Measurements from ENCODE around the gene SMNDC1.

Gene SMNDC1

DNA sequence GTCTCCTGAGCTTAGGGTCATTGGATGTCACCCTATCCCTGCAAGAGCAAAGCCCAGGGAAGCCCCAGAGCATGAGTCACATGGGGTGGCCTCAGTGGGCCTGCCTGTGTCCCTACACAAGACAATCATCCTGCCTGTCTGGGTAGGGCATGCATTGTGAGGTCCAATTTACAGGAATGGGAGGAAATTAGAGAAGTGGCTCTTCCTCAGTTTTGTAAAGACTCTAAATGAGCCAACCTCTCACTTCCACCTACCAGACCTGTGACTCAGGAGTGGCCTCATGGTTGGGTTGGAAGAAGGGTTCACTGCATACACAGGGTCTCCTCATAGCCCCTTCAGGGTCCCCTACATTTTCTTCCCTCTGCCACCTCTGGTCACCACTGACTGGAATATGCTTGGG lies 43.6 kb upstream of the SMNDC1 start:
- Histone ChIP-seq H3K4me1 (ENCODE audit: control insufficient read depth, low read length) (peaks cover 17% of the 10 kb centered on the region), H3K4me3 (ENCODE audit: low read length) (no peak overlapping the region), H3K27me3 (ENCODE audit: control insufficient read depth, low read length) (peaks cover 3% of the 10 kb centered on the region; the same call in 1 of the 2 replicates), H3K4me2 (ENCODE audit: low read length) (no peak overlapping the region), H3K36me3 (ENCODE audit: control insufficient read depth, low read length) (no peaks in the 10 kb centered on the region), H3K79me2 (ENCODE audit: control insufficient read depth, low read length) (no peaks in the 10 kb centered on the region), H3F3A (ENCODE audit: control insufficient read depth, insufficient read depth) (no peaks in the 10 kb centered on the region), H3K27ac (ENCODE audit: low read depth, low read length) (no peak overlapping the region), H4K20me1 (ENCODE audit: control insufficient read depth, insufficient read depth, low read depth, low read length) (no peaks in the 10 kb centered on the region), H3K9me3 (ENCODE audit: control insufficient read depth, insufficient read depth, low read length) (no peaks in the 10 kb centered on the region), H3K9me2 (replicated peaks; ENCODE audit: control insufficient read depth, low read length) (no peaks in the 10 kb centered on the region)
- TF ChIP-seq, protein P1, sequence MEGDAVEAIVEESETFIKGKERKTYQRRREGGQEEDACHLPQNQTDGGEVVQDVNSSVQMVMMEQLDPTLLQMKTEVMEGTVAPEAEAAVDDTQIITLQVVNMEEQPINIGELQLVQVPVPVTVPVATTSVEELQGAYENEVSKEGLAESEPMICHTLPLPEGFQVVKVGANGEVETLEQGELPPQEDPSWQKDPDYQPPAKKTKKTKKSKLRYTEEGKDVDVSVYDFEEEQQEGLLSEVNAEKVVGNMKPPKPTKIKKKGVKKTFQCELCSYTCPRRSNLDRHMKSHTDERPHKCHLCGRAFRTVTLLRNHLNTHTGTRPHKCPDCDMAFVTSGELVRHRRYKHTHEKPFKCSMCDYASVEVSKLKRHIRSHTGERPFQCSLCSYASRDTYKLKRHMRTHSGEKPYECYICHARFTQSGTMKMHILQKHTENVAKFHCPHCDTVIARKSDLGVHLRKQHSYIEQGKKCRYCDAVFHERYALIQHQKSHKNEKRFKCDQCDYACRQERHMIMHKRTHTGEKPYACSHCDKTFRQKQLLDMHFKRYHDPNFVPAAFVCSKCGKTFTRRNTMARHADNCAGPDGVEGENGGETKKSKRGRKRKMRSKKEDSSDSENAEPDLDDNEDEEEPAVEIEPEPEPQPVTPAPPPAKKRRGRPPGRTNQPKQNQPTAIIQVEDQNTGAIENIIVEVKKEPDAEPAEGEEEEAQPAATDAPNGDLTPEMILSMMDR (IDR thresholded peaks at IDR 0.05; ENCODE audit: low read depth, low read length, poor library complexity, severe bottlenecking) = no peak
- TF ChIP-seq EZH2phosphoT487 (IDR thresholded peaks at IDR 0.05; ENCODE audit: borderline replicate concordance, low read length) = no peak

- no peak overlapping the region for H3K4me2 ChIP-seq (ENCODE audit: low read length)
- H3K36me3 ChIP-seq (ENCODE audit: control insufficient read depth, low read length) = no peaks in the 10 kb centered on the region
- no peaks in the 10 kb centered on the region for H3F3A ChIP-seq (ENCODE audit: control insufficient read depth, insufficient read depth)
- H3K27me3 ChIP-seq (ENCODE audit: control insufficient read depth, low read length) = peaks cover 15% of the 10 kb centered on the region; the same call in 1 of the 2 replicates
- H3K9me3 ChIP-seq (ENCODE audit: control insufficient read depth, insufficient read depth, low read length) = no peaks in the 10 kb centered on the region
- H3K4me3 ChIP-seq (ENCODE audit: low read length) = no peak overlapping the region
- H4K20me1 ChIP-seq (ENCODE audit: control insufficient read depth, insufficient read depth, low read depth, low read length) = no peaks in the 10 kb centered on the region
- H3K4me1 ChIP-seq (ENCODE audit: control insufficient read depth, low read length) = peaks cover 14% of the 10 kb centered on the region
- H3K9me2 ChIP-seq (replicated peaks; ENCODE audit: control insufficient read depth, low read length) = no peaks in the 10 kb centered on the region
- no peaks in the 10 kb centered on the region for H3K79me2 ChIP-seq (ENCODE audit: control insufficient read depth, low read length)
- TF ChIP-seq, protein P1 (IDR thresholded peaks at IDR 0.05; ENCODE audit: low read depth, low read length, poor library complexity, severe bottlenecking) = no peak
- TF ChIP-seq EZH2phosphoT487 (IDR thresholded peaks at IDR 0.05; ENCODE audit: borderline replicate concordance, low read length) = no peak
- no peak overlapping the region for H3K27ac ChIP-seq (ENCODE audit: low read depth, low read length)
Measured at GRCh38 chr10:110346914-110347313, 42.2 kb upstream of the SMNDC1 start.

DNA sequence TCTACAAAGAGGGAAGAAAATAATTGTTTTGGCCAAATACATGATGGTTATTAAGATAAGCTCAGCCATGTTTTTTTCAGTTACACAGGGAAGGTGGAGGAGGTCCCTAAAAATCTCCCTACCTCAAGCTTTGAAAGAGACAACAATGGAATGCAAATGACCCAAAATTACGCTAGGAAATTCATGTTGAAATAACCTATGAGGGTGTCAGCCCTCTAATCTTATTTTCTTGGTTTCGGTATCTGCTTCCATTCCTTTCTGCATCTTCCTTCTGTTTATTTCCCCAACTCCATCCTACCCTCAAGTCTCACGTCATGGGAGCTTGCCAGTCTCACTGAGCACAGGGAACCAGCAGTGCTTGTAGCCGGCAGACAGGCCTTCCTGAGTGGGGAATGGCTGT lies 40.6 kb upstream of the SMNDC1 start:
- Histone ChIP-seq H3F3A (ENCODE audit: control insufficient read depth, insufficient read depth) (no peaks in the 10 kb centered on the region), H3K27me3 (ENCODE audit: control insufficient read depth, low read length) (peaks cover 16% of the 10 kb centered on the region; the same call in 1 of the 2 replicates), H3K79me2 (ENCODE audit: control insufficient read depth, low read length) (no peaks in the 10 kb centered on the region), H3K4me2 (ENCODE audit: low read length) (peak overlapping the region; percentile 18), H3K4me1 (ENCODE audit: control insufficient read depth, low read length) (peaks cover 14% of the 10 kb centered on the region), H3K36me3 (ENCODE audit: control insufficient read depth, low read length) (no peaks in the 10 kb centered on the region), H4K20me1 (ENCODE audit: control insufficient read depth, insufficient read depth, low read depth, low read length) (no peaks in the 10 kb centered on the region), H3K27ac (ENCODE audit: low read depth, low read length) (no peak overlapping the region), H3K4me3 (ENCODE audit: low read length) (no peak overlapping the region), H3K9me3 (ENCODE audit: control insufficient read depth, insufficient read depth, low read length) (no peaks in the 10 kb centered on the region), H3K9me2 (replicated peaks; ENCODE audit: control insufficient read depth, low read length) (no peaks in the 10 kb centered on the region)
- TF ChIP-seq EZH2phosphoT487 (IDR thresholded peaks at IDR 0.05; ENCODE audit: borderline replicate concordance, low read length) = no peak
- TF ChIP-seq, protein P1 (IDR thresholded peaks at IDR 0.05; ENCODE audit: low read depth, low read length, poor library complexity, severe bottlenecking) = no peak
